SU-DHL-6 (cell line): ENCODE measurements around the gene PHACTR3.

Experiments
- EZH2phosphoT487 ChIP-seq: fragments of 200-600 bp; sonication (generic), shearing (Covaris generic); conservative IDR thresholded peaks from 2 replicates; pipeline ENCODE4 v1.6.1; 2018; ENCODE audit warnings: mild to moderate bottlenecking, antibody characterized with exemption, low read length, moderate library complexity, mixed read lengths
- TF ChIP-seq, protein P1 (sequence below): fragments of 200-600 bp; sonication (generic); IDR thresholded peaks from one replicate; pipeline ENCODE4 v1.5.1; 2017; ENCODE audit warnings: antibody characterized with exemption, mild to moderate bottlenecking, low read length, moderate library complexity; ENCODE audit not compliant: insufficient read depth, poor library complexity, severe bottlenecking

GRCh38 chr20:59720013-59720412, 115.7 kb downstream of the PHACTR3 start:
- TF ChIP-seq, protein P1, sequence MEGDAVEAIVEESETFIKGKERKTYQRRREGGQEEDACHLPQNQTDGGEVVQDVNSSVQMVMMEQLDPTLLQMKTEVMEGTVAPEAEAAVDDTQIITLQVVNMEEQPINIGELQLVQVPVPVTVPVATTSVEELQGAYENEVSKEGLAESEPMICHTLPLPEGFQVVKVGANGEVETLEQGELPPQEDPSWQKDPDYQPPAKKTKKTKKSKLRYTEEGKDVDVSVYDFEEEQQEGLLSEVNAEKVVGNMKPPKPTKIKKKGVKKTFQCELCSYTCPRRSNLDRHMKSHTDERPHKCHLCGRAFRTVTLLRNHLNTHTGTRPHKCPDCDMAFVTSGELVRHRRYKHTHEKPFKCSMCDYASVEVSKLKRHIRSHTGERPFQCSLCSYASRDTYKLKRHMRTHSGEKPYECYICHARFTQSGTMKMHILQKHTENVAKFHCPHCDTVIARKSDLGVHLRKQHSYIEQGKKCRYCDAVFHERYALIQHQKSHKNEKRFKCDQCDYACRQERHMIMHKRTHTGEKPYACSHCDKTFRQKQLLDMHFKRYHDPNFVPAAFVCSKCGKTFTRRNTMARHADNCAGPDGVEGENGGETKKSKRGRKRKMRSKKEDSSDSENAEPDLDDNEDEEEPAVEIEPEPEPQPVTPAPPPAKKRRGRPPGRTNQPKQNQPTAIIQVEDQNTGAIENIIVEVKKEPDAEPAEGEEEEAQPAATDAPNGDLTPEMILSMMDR, result no peak
- no peak for TF ChIP-seq EZH2phosphoT487
